ENCODE measurements around the gene TNIK. TPM values are rescaled to one million over a fixed set of nuclear protein-coding genes. Genes with fewer than 3 reads are reported as not detected.

The TNIK gene
- total RNA-seq, 1 experiment from 2014 or later: not detected

DNA sequence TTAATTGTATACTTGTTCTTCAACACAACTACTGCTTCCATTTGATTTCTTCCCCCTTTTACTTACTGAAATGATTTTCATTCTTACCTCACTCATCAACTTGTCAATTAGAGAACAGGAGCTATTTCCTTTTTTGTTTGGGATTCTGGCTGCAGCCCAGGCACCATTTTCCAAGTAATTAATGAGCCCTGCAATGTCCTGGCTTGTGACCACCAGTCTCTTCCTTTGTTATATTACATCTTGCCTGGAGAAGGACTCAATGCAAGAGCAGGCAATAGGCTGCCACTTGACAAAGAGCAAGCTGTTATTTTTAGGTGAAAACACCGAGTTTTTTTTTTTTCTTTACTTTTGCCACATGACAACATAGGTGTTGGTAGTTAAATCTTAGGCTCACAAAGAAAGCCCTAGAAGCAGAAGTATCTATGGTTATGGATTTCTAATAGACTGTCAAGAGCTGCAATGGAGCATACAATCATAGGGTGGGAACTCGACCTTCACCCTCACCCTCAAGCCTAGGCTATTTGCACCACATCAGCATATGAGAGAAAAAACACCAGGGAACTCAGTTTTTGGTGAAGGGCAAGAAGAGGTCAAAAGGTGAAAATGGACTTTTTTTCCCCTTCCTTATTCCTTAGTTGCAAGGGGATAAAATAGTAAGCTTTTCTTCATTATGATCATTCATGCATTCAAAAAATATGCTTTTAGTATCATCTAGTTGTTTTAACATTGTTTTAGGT lies 114.9 kb downstream of the TNIK start:
- Histone ChIP-seq H3K9me3 (ENCODE audit: low read length) (no peaks in the 10 kb centered on the region), H3K27me3 (ENCODE audit: low read length) (no peaks in the 10 kb centered on the region), H4K20me1 (ENCODE audit: insufficient read depth, low read depth, low read length) (no peaks in the 10 kb centered on the region), H2AFZ (ENCODE audit: low read length) (no peak overlapping the region), H3K4me2 (ENCODE audit: low read depth, low read length, poor library complexity, severe bottlenecking) (no peak overlapping the region), H3K36me3 (ENCODE audit: insufficient read depth, low read length) (no peaks in the 10 kb centered on the region), H3K79me2 (ENCODE audit: low read length) (no peaks in the 10 kb centered on the region), H3K27ac (ENCODE audit: low read length) (no peak overlapping the region), H3K4me1 (ENCODE audit: low read length) (peaks cover 14% of the 10 kb centered on the region), H3K9ac (ENCODE audit: low read length) (no peak overlapping the region), H3K4me3 (ENCODE audit: low read length) (no peak overlapping the region), H3K9me2 (replicated peaks; ENCODE audit: insufficient read depth, low read length) (no peaks in the 10 kb centered on the region)
- DNase-seq: no peak

DNA sequence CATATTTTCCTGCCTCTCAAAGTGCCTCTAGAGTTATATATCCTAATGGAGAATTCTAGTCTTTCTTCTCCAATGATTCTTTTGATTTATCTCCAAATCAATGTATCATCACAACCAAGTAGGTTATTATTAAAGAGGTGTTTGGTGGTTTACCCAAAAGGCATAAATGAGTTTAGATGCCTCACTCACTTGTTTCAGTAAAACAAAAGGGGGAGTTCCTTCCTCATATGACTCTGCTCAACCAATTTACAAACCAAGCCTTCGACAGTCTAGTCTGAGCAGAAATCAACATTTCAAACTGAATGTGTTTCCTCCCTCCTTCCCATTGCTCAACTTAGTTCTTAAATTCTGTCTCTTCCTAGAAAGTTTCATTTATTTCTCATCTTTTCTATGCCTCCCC lies 116.5 kb downstream of the TNIK start:
- H3K4me3 ChIP-seq (ENCODE audit: low read length): no peak overlapping the region
- no peak overlapping the region for H3K4me2 ChIP-seq (ENCODE audit: low read depth, low read length, poor library complexity, severe bottlenecking)
- H3K9ac ChIP-seq (ENCODE audit: low read length): no peak overlapping the region
- H2AFZ ChIP-seq (ENCODE audit: low read length): no peak overlapping the region
- no peaks in the 10 kb centered on the region for H3K9me2 ChIP-seq (replicated peaks; ENCODE audit: insufficient read depth, low read length)
- no peaks in the 10 kb centered on the region for H3K9me3 ChIP-seq (ENCODE audit: low read length)
- H3K27ac ChIP-seq (ENCODE audit: low read length): no peak overlapping the region
- H3K4me1 ChIP-seq (ENCODE audit: low read length): peaks cover 11% of the 10 kb centered on the region
- H4K20me1 ChIP-seq (ENCODE audit: insufficient read depth, low read depth, low read length): no peaks in the 10 kb centered on the region
- no peak for DNase-seq
- H3K79me2 ChIP-seq (ENCODE audit: low read length): no peaks in the 10 kb centered on the region
- H3K27me3 ChIP-seq (ENCODE audit: low read length): no peaks in the 10 kb centered on the region
- H3K36me3 ChIP-seq (ENCODE audit: insufficient read depth, low read length): no peaks in the 10 kb centered on the region

DNA sequence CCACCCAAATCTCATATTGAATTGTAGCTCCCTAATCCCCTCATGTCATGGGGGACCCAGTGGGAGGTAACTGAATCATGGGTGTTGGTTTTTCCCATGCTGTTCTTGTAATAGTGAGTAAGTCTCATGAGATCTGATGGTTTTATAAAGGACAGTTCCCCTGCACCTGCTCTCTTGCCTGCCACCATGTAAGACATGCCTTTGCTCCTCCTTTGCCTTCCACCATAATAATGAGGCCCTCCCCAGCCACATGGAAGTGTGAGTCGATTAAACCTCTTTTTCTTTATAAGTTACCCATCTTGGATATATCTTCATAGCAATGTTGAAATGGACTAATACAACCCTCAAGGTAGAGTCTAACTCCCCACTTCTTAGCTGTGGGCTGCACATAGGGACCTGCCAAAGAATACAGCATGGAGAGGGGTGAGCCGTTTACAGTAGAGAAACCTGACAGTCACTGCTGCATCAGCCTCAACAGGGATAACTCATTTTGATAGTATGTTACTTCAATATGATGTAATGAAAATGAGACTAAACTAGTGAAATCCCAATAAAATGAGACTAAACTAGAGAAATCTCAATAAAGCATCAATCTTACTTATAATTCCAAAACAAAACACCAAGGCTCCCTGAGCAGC lies 117.3 kb downstream of the TNIK start:
- Histone ChIP-seq H3K27ac (ENCODE audit: low read length) (no peak overlapping the region), H3K79me2 (ENCODE audit: low read length) (no peaks in the 10 kb centered on the region), H3K4me2 (ENCODE audit: low read depth, low read length, poor library complexity, severe bottlenecking) (no peak overlapping the region), H3K27me3 (ENCODE audit: low read length) (no peaks in the 10 kb centered on the region), H3K9ac (ENCODE audit: low read length) (no peak overlapping the region), H3K4me1 (ENCODE audit: low read length) (peaks cover 8% of the 10 kb centered on the region), H2AFZ (ENCODE audit: low read length) (no peak overlapping the region), H4K20me1 (ENCODE audit: insufficient read depth, low read depth, low read length) (no peaks in the 10 kb centered on the region), H3K9me2 (replicated peaks; ENCODE audit: insufficient read depth, low read length) (no peaks in the 10 kb centered on the region), H3K9me3 (ENCODE audit: low read length) (no peaks in the 10 kb centered on the region), H3K4me3 (ENCODE audit: low read length) (no peak overlapping the region), H3K36me3 (ENCODE audit: insufficient read depth, low read length) (no peaks in the 10 kb centered on the region)
- DNase-seq: no peak

DNA sequence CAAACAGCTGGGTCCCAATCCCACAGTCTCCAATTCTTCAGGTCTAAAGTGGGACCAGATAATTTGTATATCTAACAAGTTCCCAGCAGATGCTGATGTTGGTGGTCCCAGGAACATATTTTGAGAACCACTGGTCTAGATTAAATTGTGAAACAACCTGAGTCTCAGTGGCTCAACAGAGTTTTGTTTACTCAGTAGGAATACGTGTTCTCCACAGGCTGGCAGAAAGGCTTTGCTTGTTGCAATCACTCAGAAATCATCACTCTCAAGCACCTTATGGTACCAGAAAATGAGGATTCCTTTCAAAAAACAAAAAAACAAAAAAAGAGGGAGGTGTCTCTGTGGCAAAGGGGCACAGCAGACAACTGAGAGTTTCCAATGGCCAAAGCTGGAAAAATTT lies 118.0 kb downstream of the TNIK start:
- Histone ChIP-seq H2AFZ (ENCODE audit: low read length) (no peak overlapping the region), H3K27me3 (ENCODE audit: low read length) (no peaks in the 10 kb centered on the region), H3K79me2 (ENCODE audit: low read length) (no peaks in the 10 kb centered on the region), H3K9me2 (replicated peaks; ENCODE audit: insufficient read depth, low read length) (no peaks in the 10 kb centered on the region), H3K4me2 (ENCODE audit: low read depth, low read length, poor library complexity, severe bottlenecking) (no peak overlapping the region), H3K4me1 (ENCODE audit: low read length) (0 out of 2 replicates have a peak, but pooled peaks cover under 1% of the 10 kb centered on the region), H3K4me3 (ENCODE audit: low read length) (no peak overlapping the region), H4K20me1 (ENCODE audit: insufficient read depth, low read depth, low read length) (no peaks in the 10 kb centered on the region), H3K9ac (ENCODE audit: low read length) (no peak overlapping the region), H3K9me3 (ENCODE audit: low read length) (no peaks in the 10 kb centered on the region), H3K36me3 (ENCODE audit: insufficient read depth, low read length) (no peaks in the 10 kb centered on the region), H3K27ac (ENCODE audit: low read length) (no peak overlapping the region)
- no peak for DNase-seq

DNA sequence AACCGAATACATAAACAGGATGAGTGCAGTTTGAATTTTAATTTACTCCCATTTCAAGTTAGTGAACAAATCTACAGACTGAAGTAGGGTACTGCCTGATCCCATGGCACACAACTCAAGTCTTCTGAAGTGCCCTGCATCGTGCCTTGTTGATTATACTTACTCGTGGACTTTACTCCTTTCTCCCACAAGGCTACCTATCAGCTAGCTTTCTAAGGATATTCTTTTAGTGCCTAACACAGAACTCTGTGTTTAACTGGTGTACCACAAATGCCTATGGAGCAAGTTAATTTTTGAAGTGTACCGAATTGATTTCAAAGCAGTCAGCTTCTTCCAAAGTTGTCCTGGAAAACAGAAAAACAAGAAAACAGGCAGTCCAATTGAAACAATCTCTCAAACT lies 119.8 kb downstream of the TNIK start:
- Histone ChIP-seq H4K20me1 (ENCODE audit: insufficient read depth, low read depth, low read length) (no peaks in the 10 kb centered on the region), H3K9ac (ENCODE audit: low read length) (no peak overlapping the region), H3K79me2 (ENCODE audit: low read length) (no peaks in the 10 kb centered on the region), H3K9me3 (ENCODE audit: low read length) (no peaks in the 10 kb centered on the region), H3K27ac (ENCODE audit: low read length) (no peak overlapping the region), H3K4me2 (ENCODE audit: low read depth, low read length, poor library complexity, severe bottlenecking) (no peak overlapping the region), H3K36me3 (ENCODE audit: insufficient read depth, low read length) (no peaks in the 10 kb centered on the region), H3K27me3 (ENCODE audit: low read length) (no peaks in the 10 kb centered on the region), H3K9me2 (replicated peaks; ENCODE audit: insufficient read depth, low read length) (no peaks in the 10 kb centered on the region), H3K4me3 (ENCODE audit: low read length) (no peak overlapping the region), H2AFZ (ENCODE audit: low read length) (no peak overlapping the region), H3K4me1 (ENCODE audit: low read length) (no peaks in the 10 kb centered on the region)
- DNase-seq: no peak

DNA sequence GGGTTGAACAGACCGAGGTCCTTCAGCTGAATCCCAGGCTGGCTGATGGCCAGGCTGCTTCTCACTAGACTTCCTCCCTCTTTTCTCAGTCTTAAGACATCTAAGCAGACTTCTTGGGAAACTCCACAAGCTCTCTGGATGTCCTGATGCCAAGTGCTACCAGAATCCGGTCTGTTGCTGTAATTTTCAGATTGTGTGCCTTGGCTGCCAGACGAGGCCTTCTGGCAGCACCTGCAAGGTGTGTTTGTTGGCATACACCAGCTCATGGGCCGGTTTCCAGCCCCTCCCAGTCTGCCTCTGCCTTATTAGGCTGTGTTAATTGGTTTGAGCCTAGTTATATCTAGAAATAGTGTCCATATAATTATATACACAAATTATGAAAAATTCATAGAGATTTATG lies 120.6 kb downstream of the TNIK start:
- Histone ChIP-seq H3K4me1 (ENCODE audit: low read length) (no peaks in the 10 kb centered on the region), H3K9ac (ENCODE audit: low read length) (no peak overlapping the region), H3K27ac (ENCODE audit: low read length) (no peak overlapping the region), H3K27me3 (ENCODE audit: low read length) (no peaks in the 10 kb centered on the region), H3K9me3 (ENCODE audit: low read length) (no peaks in the 10 kb centered on the region), H3K4me3 (ENCODE audit: low read length) (no peak overlapping the region), H4K20me1 (ENCODE audit: insufficient read depth, low read depth, low read length) (no peaks in the 10 kb centered on the region), H3K4me2 (ENCODE audit: low read depth, low read length, poor library complexity, severe bottlenecking) (no peak overlapping the region), H3K36me3 (ENCODE audit: insufficient read depth, low read length) (no peaks in the 10 kb centered on the region), H3K9me2 (replicated peaks; ENCODE audit: insufficient read depth, low read length) (no peaks in the 10 kb centered on the region), H3K79me2 (ENCODE audit: low read length) (no peaks in the 10 kb centered on the region), H2AFZ (ENCODE audit: low read length) (no peak overlapping the region)
- no peak for DNase-seq

DNA sequence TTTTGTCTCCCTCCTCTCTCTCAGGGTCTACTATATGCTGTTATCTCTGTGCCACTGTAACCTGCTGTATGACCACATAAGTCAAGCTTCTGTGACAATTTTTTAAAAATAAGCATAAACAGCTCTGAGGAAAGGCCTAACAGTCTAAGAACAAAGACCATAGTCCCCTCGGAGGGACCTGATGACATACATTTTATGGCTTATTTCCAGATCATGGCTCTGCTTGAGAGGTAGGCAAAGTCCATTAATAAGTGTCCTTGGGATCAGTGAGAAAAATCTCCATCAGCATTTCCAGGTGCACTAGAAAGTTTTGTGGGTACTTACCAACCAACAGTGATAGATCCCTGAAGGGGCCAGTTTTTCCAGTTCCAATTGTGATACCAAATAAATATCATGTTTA lies 123.8 kb downstream of the TNIK start:
- H3K9me2 ChIP-seq (replicated peaks; ENCODE audit: insufficient read depth, low read length): no peaks in the 10 kb centered on the region
- no peaks in the 10 kb centered on the region for H4K20me1 ChIP-seq (ENCODE audit: insufficient read depth, low read depth, low read length)
- H3K4me1 ChIP-seq (ENCODE audit: low read length): no peaks in the 10 kb centered on the region
- H2AFZ ChIP-seq (ENCODE audit: low read length): no peak overlapping the region
- H3K9ac ChIP-seq (ENCODE audit: low read length): no peak overlapping the region
- no peaks in the 10 kb centered on the region for H3K79me2 ChIP-seq (ENCODE audit: low read length)
- no peaks in the 10 kb centered on the region for H3K36me3 ChIP-seq (ENCODE audit: insufficient read depth, low read length)
- H3K4me2 ChIP-seq (ENCODE audit: low read depth, low read length, poor library complexity, severe bottlenecking): no peak overlapping the region
- DNase-seq: no peak
- H3K4me3 ChIP-seq (ENCODE audit: low read length): no peak overlapping the region
- no peak overlapping the region for H3K27ac ChIP-seq (ENCODE audit: low read length)
- H3K9me3 ChIP-seq (ENCODE audit: low read length): no peaks in the 10 kb centered on the region
- H3K27me3 ChIP-seq (ENCODE audit: low read length): no peaks in the 10 kb centered on the region

DNA sequence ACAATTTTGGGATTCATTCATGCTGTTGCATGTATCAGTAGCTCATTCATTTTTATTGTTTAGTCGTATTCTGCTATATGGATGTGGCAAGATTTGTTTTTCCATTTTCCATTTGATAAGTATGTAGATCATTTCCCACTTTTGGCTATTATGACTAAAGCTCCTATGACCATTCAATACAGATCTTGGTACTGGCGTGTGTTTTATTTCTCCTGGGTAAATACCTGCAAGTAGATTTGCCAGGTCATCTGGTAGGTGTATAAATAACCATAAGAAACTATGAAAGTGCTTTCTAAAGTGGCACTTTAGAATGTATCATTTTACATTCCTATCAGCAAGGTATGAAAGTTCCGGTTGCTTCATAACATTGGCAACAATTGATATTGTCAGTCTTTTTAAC lies 124.6 kb downstream of the TNIK start:
- Histone ChIP-seq H3K27ac (ENCODE audit: low read length) (no peak overlapping the region), H4K20me1 (ENCODE audit: insufficient read depth, low read depth, low read length) (no peaks in the 10 kb centered on the region), H3K9ac (ENCODE audit: low read length) (no peak overlapping the region), H2AFZ (ENCODE audit: low read length) (no peak overlapping the region), H3K4me2 (ENCODE audit: low read depth, low read length, poor library complexity, severe bottlenecking) (no peak overlapping the region), H3K27me3 (ENCODE audit: low read length) (no peaks in the 10 kb centered on the region), H3K9me3 (ENCODE audit: low read length) (no peaks in the 10 kb centered on the region), H3K4me1 (ENCODE audit: low read length) (no peaks in the 10 kb centered on the region), H3K4me3 (ENCODE audit: low read length) (no peak overlapping the region), H3K36me3 (ENCODE audit: insufficient read depth, low read length) (no peaks in the 10 kb centered on the region), H3K79me2 (ENCODE audit: low read length) (no peaks in the 10 kb centered on the region), H3K9me2 (replicated peaks; ENCODE audit: insufficient read depth, low read length) (no peaks in the 10 kb centered on the region)
- no peak for DNase-seq
